Ishikawa (cell line): ENCODE data around the gene PRR32.

Source experiments
- CEBPB ChIP-seq: IDR thresholded peaks from 2 replicates; pipeline ENCODE4 v1.6.1; 2012
- CREB1 ChIP-seq: IDR thresholded peaks from 2 replicates; pipeline ENCODE4 v1.6.1; 2012; ENCODE audit warnings: low read depth
- EGR1 ChIP-seq: IDR thresholded peaks from 2 replicates; pipeline ENCODE4 v1.6.1; 2012
- EP300 ChIP-seq: IDR thresholded peaks from 2 replicates; pipeline ENCODE4 v1.6.1; 2012; ENCODE audit warnings: borderline replicate concordance
- FOXM1 ChIP-seq: IDR thresholded peaks from 2 replicates; pipeline ENCODE4 v1.6.1; 2012; ENCODE audit warnings: low read depth, borderline replicate concordance
- MAX ChIP-seq: IDR thresholded peaks from 2 replicates; pipeline ENCODE4 v1.6.1; 2012
- NFIC ChIP-seq: IDR thresholded peaks from 2 replicates; pipeline ENCODE4 v1.6.1; 2012
- RAD21 ChIP-seq: IDR thresholded peaks from 2 replicates; pipeline ENCODE4 v1.6.1; 2012; ENCODE audit warnings: low read depth
- REST ChIP-seq: IDR thresholded peaks from 2 replicates; pipeline ENCODE4 v1.6.1; 2012; ENCODE audit warnings: low read depth, mild to moderate bottlenecking
- TAF1 ChIP-seq: IDR thresholded peaks from 2 replicates; pipeline ENCODE4 v1.6.1; 2012; ENCODE audit warnings: low read depth, mild to moderate bottlenecking
- TCF12 ChIP-seq: IDR thresholded peaks from 2 replicates; pipeline ENCODE4 v1.6.1; 2012; ENCODE audit warnings: low read depth
- TEAD4 ChIP-seq: IDR thresholded peaks from 2 replicates; pipeline ENCODE4 v1.6.1; 2012
- YY1 ChIP-seq: IDR thresholded peaks from 2 replicates; pipeline ENCODE4 v1.6.1; 2012; ENCODE audit warnings: low read depth
- ZBTB7A ChIP-seq: IDR thresholded peaks from 2 replicates; pipeline ENCODE4 v1.6.1; 2012; ENCODE audit warnings: low read depth
- TF ChIP-seq, protein P1 (sequence below): IDR thresholded peaks from 2 replicates; pipeline ENCODE4 v1.6.1; 2012

Gene PRR32

GRCh38 chrX:126819429-126819828 lies at the start of gene PRR32:
Gene PRR32, plus strand, starts transcription at chrX:126819729. Its CDS starts 115 bp downstream, at chrX:126819844.
- no peak for TF ChIP-seq EGR1
- TF ChIP-seq REST = no peak
- no peak for TF ChIP-seq TEAD4
- no peak for TF ChIP-seq NFIC
- no peak for TF ChIP-seq TAF1
- no peak for TF ChIP-seq YY1
- no peak for TF ChIP-seq TCF12
- no peak for TF ChIP-seq MAX
- no peak for TF ChIP-seq FOXM1
- TF ChIP-seq CEBPB = no peak
- TF ChIP-seq CREB1 = no peak
- TF ChIP-seq, protein P1, sequence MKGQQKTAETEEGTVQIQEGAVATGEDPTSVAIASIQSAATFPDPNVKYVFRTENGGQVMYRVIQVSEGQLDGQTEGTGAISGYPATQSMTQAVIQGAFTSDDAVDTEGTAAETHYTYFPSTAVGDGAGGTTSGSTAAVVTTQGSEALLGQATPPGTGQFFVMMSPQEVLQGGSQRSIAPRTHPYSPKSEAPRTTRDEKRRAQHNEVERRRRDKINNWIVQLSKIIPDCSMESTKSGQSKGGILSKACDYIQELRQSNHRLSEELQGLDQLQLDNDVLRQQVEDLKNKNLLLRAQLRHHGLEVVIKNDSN = no peak
- TF ChIP-seq RAD21 = no peak

- TF ChIP-seq RAD21 = peak; percentile 54; the same call in 1 of the 2 replicates
- no peak for TF ChIP-seq TAF1
- TF ChIP-seq EP300 = no peak
These were observed 49.4 kb upstream of the PRR32 start for GRCh38 chrX:126770179-126770578.

GRCh38 chrX:126785539-126785938 lies 34.0 kb upstream of the PRR32 start:
- no peak for TF ChIP-seq FOXM1
- no peak for TF ChIP-seq TEAD4
- no peak for TF ChIP-seq ZBTB7A
- no peak for TF ChIP-seq EP300
- no peak for TF ChIP-seq TCF12
- no peak for TF ChIP-seq YY1
- TF ChIP-seq TAF1 = no peak
- no peak for TF ChIP-seq NFIC
- no peak for TF ChIP-seq RAD21
- TF ChIP-seq, protein P1 = no peak
- no peak for TF ChIP-seq MAX
- TF ChIP-seq CEBPB = no peak
- TF ChIP-seq CREB1 = no peak
- no peak for TF ChIP-seq EGR1
- TF ChIP-seq REST = no peak

DNA sequence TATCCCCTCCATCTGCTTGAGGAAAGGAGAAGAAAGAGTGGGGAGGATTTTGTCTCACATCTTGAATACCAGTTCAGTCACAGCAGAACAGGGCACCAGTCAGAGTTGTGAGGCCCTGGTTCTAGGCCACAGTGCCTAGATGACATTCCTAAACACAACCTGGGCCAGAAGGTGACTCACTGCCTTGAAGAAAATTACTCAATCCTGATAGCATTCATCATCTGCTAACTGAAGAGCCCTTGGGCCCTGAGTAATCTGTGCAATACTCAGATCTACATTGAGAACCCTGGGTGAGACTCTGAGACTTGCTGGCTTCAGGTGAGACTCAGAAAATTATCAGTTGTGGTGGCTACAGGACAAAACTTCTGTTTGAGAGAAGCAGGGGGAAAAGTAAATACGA lies 20.5 kb upstream of the PRR32 start:
- TF ChIP-seq CREB1 = no peak
- TF ChIP-seq TCF12 = no peak
- TF ChIP-seq MAX = no peak
- TF ChIP-seq EGR1 = no peak
- no peak for TF ChIP-seq TAF1
- no peak for TF ChIP-seq RAD21
- no peak for TF ChIP-seq YY1

GRCh38 chrX:126815806-126816205 lies 3.7 kb upstream of the PRR32 start:
- TF ChIP-seq TEAD4 = no peak
- no peak for TF ChIP-seq YY1
- TF ChIP-seq RAD21 = no peak
- no peak for TF ChIP-seq FOXM1
- TF ChIP-seq TCF12 = no peak
- no peak for TF ChIP-seq CREB1
- no peak for TF ChIP-seq NFIC
- TF ChIP-seq MAX = no peak
- no peak for TF ChIP-seq EGR1
- TF ChIP-seq EP300 = no peak
- TF ChIP-seq REST = no peak
- TF ChIP-seq, protein P1 = no peak
- TF ChIP-seq TAF1 = no peak
- no peak for TF ChIP-seq ZBTB7A
- no peak for TF ChIP-seq CEBPB
